Measurements from ENCODE around the gene AUP1.

AUP1 gene

DNA sequence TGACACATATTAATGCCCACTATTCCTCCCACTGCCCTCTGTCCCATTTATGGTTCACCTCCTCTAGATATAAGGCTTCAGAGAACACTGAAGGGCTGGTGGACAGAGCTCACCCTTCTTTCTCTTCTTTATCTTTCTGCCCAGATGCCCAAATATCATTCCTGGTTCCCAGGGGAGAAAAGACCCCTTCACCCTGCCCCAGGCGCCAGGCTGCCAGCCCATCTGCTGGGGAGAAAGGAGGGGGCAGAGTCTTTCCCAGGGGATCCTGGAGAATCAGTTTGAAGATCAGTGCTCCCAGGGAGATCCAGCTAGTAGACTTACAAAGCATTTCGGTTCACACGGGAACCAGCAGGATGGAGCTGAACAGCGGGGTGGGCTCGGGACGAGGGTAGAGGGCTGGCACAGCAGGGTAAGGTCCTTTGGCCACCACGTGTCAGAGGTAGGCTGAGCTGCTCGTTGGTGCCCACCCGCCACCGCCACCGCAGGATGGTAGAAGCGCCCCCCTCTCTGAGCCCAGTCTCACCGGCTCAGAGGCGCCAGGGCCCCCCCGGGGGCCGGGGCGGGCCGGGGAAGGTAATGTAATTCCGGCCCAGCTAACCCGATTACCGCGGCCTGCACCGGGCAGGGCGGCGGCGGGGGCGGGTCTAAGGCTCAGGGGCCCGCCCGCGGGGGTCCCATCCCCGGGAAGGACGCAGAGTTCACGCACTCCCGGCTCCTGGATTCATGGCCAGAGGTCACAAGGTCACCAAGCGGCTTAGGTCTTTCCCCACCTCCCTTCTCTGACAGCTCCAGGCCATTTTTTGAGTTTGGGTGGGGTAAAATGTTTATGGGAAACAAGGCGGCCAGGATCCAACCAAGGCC is 16.5 kb downstream of the AUP1 start:
- Histone ChIP-seq H3K27ac (no peak overlapping the region), H4K20me1 (ENCODE audit: insufficient read depth) (no peaks in the 10 kb centered on the region), H3K9ac (no peak overlapping the region), H3K4me2 (no peak overlapping the region), H3K79me2 (ENCODE audit: insufficient read depth, low read depth) (no peaks in the 10 kb centered on the region), H3K4me3 (IDR thresholded peaks at IDR 0.05; ENCODE audit: insufficient read depth, low read depth, low read length) (no peak overlapping the region), H3K4me1 (ENCODE audit: low read depth, poor library complexity, severe bottlenecking) (peaks cover 9% of the 10 kb centered on the region), H3K27me3 (ENCODE audit: insufficient read depth, low read depth) (peaks cover 46% of the 10 kb centered on the region), H3K36me3 (ENCODE audit: insufficient read depth) (no peaks in the 10 kb centered on the region), H2AFZ (ENCODE audit: low read depth) (no peak overlapping the region)
- TF ChIP-seq, protein P1, sequence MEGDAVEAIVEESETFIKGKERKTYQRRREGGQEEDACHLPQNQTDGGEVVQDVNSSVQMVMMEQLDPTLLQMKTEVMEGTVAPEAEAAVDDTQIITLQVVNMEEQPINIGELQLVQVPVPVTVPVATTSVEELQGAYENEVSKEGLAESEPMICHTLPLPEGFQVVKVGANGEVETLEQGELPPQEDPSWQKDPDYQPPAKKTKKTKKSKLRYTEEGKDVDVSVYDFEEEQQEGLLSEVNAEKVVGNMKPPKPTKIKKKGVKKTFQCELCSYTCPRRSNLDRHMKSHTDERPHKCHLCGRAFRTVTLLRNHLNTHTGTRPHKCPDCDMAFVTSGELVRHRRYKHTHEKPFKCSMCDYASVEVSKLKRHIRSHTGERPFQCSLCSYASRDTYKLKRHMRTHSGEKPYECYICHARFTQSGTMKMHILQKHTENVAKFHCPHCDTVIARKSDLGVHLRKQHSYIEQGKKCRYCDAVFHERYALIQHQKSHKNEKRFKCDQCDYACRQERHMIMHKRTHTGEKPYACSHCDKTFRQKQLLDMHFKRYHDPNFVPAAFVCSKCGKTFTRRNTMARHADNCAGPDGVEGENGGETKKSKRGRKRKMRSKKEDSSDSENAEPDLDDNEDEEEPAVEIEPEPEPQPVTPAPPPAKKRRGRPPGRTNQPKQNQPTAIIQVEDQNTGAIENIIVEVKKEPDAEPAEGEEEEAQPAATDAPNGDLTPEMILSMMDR (conservative IDR thresholded peaks at IDR 0.05; ENCODE audit: low read depth, low read length): no peak

DNA sequence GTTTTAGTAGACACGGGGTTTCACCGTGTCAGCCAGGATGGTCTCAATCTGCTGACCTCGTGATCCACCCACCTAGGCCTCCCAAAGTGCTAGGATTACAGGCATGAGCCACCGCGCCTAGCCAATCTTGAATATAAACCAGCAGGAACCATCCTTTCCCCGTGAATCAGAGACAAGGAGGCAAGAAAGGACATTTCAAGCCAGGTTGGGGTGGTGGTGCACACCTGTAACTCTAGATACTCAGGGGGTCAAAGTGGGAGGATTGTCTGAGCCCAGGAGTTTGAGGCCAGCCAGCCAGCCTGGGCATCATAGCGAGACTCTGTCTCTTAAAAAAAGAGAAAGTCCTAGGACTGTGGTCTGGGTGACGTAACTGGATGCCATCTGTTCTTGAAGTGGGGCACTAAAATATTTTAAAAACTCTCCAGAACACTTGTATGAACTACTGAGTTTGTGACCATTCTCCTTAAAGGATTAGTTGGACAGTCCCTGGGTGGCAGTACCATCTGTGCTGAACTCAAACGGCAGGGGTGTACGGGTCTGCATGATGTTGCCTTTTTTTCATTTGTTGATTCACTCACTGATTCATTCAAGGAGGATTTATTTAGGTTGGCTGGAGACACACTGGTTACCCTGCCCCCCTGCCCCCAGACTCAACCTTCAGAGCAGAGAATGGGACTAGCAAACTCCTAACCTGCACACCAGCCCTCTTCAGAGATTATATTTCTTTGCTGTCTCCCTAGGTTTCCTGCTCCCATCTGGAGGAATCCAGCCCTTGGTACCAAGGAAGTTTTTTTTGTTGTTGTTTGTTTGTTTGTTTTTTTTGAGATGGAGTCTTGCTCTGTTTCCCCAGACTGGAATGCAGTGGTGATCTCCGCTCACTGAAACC is 18.2 kb downstream of the AUP1 start:
- Histone ChIP-seq H4K20me1 (ENCODE audit: insufficient read depth) (no peaks in the 10 kb centered on the region), H3K27me3 (ENCODE audit: insufficient read depth, low read depth) (peaks cover 38% of the 10 kb centered on the region)
- TF ChIP-seq, protein P1 (conservative IDR thresholded peaks at IDR 0.05; ENCODE audit: low read depth, low read length): no peak

DNA sequence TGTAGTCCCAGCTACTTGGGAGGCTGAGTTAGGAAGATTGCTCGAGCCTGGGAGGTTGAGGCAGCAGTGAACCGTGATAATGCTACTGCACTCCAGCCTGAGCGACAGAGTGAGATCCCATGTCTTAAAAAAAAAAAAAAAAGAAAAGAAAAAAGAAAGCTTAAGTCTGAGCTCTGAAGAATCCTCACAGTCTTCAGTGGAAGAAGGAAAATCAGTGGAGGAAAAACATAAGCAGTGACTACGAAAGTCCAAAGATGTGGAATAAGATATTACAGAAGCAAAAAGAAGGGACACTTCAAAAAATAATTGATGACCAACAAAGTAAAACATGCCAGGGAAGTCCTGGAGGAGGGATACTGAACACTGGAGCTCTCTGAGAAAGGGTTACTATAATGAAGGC is 19.2 kb downstream of the AUP1 start:
- Histone ChIP-seq H3K4me3 (IDR thresholded peaks at IDR 0.05; ENCODE audit: insufficient read depth, low read depth, low read length) (no peak overlapping the region), H3K36me3 (ENCODE audit: insufficient read depth) (no peaks in the 10 kb centered on the region), H3K27me3 (ENCODE audit: insufficient read depth, low read depth) (peaks cover 38% of the 10 kb centered on the region), H3K27ac (no peak overlapping the region), H3K9ac (no peak overlapping the region), H3K4me1 (ENCODE audit: low read depth, poor library complexity, severe bottlenecking) (peaks cover 23% of the 10 kb centered on the region), H2AFZ (ENCODE audit: low read depth) (no peak overlapping the region), H3K4me2 (no peak overlapping the region), H3K79me2 (ENCODE audit: insufficient read depth, low read depth) (peaks cover 13% of the 10 kb centered on the region), H4K20me1 (ENCODE audit: insufficient read depth) (no peaks in the 10 kb centered on the region)
- TF ChIP-seq, protein P1 (conservative IDR thresholded peaks at IDR 0.05; ENCODE audit: low read depth, low read length): no peak

More for the DNA sequence above, 18.2 kb downstream of the AUP1 start:
- no peak overlapping the region for H3K4me2 ChIP-seq
- H3K4me3 ChIP-seq (IDR thresholded peaks at IDR 0.05; ENCODE audit: insufficient read depth, low read depth, low read length): no peak overlapping the region
- no peaks in the 10 kb centered on the region for H3K36me3 ChIP-seq (ENCODE audit: insufficient read depth)
- H3K27ac ChIP-seq: no peak overlapping the region
- H3K4me1 ChIP-seq (ENCODE audit: low read depth, poor library complexity, severe bottlenecking): peaks cover 15% of the 10 kb centered on the region
- H3K9ac ChIP-seq: no peak overlapping the region
- no peak overlapping the region for H2AFZ ChIP-seq (ENCODE audit: low read depth)
- H3K79me2 ChIP-seq (ENCODE audit: insufficient read depth, low read depth): peaks cover 7% of the 10 kb centered on the region

DNA sequence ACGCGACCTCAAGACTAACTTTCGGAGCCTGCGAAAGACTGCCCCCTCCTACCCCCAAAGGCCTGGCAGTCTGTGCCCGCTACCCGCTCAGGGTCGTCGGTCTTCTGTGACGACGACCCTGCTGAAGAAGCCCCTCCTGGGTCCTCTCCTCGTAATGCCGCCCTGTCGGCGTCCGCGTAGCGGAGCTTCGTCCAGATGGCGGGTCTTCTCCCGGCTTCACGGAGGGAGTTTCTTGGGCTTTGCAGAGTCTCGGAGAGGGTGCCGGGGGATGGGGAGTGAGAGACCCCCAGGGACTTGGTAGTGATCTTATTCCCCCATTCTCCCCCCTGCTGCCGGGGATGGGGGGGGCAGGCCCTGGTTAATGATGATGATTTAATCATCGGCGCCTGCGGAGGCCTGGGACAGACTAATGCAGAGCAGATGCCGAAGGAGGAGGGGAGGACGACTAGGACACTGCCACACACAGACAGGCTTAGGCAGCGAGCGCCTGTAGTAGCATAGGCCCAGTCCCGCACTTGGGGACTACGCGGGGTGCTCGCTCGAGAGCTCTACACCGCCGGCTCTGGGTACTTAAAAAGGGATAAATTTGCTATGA is 21.5 kb downstream of the AUP1 start:
- no peaks in the 10 kb centered on the region for H3K36me3 ChIP-seq (ENCODE audit: insufficient read depth)
- H3K27me3 ChIP-seq (ENCODE audit: insufficient read depth, low read depth): peaks cover 23% of the 10 kb centered on the region
- no peaks in the 10 kb centered on the region for H4K20me1 ChIP-seq (ENCODE audit: insufficient read depth)
- peaks cover 19% of the 10 kb centered on the region for H3K4me1 ChIP-seq (ENCODE audit: low read depth, poor library complexity, severe bottlenecking)
- peak overlapping the region; percentile 81 for H3K4me2 ChIP-seq
- H3K4me3 ChIP-seq (IDR thresholded peaks at IDR 0.05; ENCODE audit: insufficient read depth, low read depth, low read length): peak overlapping the region; percentile 84
- H3K79me2 ChIP-seq (ENCODE audit: insufficient read depth, low read depth): peaks cover 13% of the 10 kb centered on the region
- H2AFZ ChIP-seq (ENCODE audit: low read depth): peak overlapping the region; percentile 99
- no peak overlapping the region; the same call in 1 of the 2 replicates for H3K27ac ChIP-seq
- TF ChIP-seq, protein P1 (conservative IDR thresholded peaks at IDR 0.05; ENCODE audit: low read depth, low read length): no peak
- H3K9ac ChIP-seq: peak overlapping the region; percentile 86
